Hepatocyte (in vitro differentiated cells): ENCODE data around the gene LIMK2.

Experiments
- CTCF ChIP-seq: fragments of 200-600 bp; sonication (generic); IDR thresholded peaks from 2 replicates; pipeline ENCODE4 v1.5.1; 2016; ENCODE audit warnings: antibody characterized with exemption, mild to moderate bottlenecking; ENCODE audit not compliant: poor library complexity
- EZH2 ChIP-seq: fragments of 200-600 bp; sonication (generic); IDR thresholded peaks from 2 replicates; pipeline ENCODE4 v1.6.1; 2016; ENCODE audit warnings: antibody characterized with exemption, mild to moderate bottlenecking, borderline replicate concordance
- EZH2phosphoT487 ChIP-seq: fragments of 200-600 bp; sonication (generic); IDR thresholded peaks from one replicate; pipeline ENCODE4 v1.6.1; 2018; ENCODE audit warnings: antibody characterized with exemption, mild to moderate bottlenecking, low read depth, moderate library complexity; ENCODE audit not compliant: unreplicated experiment, severe bottlenecking

- TF ChIP-seq CTCF (no peak), EZH2phosphoT487 (no peak), EZH2 (no peak)
Observed at GRCh38 chr22:31279821-31280505, 67.9 kb downstream of the LIMK2 start.
